Mesenchymal stem cell (in vitro differentiated cells and primary cell): ENCODE data around the gene CFAP73.

Source experiments
- DNase-seq: peaks from one replicate; pipeline ENCODE4 v3.0.0-alpha.2; 2013
- H2AFZ ChIP-seq: one replicate; pipeline ENCODE4 v1.6.1; 2013; ENCODE audit warnings: low read depth, mild to moderate bottlenecking, control low read depth, inconsistent platforms, low read length, moderate library complexity
- H2AK5ac ChIP-seq: 2 replicates; pipeline ENCODE4 v1.6.1; 2013; ENCODE audit warnings: low read length, moderate library complexity, mild to moderate bottlenecking, inconsistent platforms; ENCODE audit not compliant: severe bottlenecking
- H2BK120ac ChIP-seq: one replicate; pipeline ENCODE4 v1.6.1; 2013; ENCODE audit warnings: low read depth, mild to moderate bottlenecking, inconsistent platforms, low read length, moderate library complexity
- H2BK12ac ChIP-seq, 2 experiments: one replicate each; pipeline ENCODE4 v1.6.1; 2013; ENCODE audit warnings: inconsistent platforms in 2 of 2, low read length in 2 of 2, mild to moderate bottlenecking in 2 of 2, moderate library complexity in 2 of 2, control low read depth in 1 of 2
- H2BK15ac ChIP-seq: one replicate; pipeline ENCODE4 v1.6.1; 2013; ENCODE audit warnings: mild to moderate bottlenecking, low read depth, inconsistent platforms; ENCODE audit not compliant: poor library complexity, severe bottlenecking
- H2BK5ac ChIP-seq: 2 replicates; pipeline ENCODE4 v1.6.1; 2013; ENCODE audit warnings: low read depth, mild to moderate bottlenecking, low read length, control low read depth, inconsistent platforms; ENCODE audit not compliant: poor library complexity, severe bottlenecking
- H3K14ac ChIP-seq, 2 experiments: one replicate each; pipeline ENCODE4 v1.6.1; 2013; ENCODE audit warnings: inconsistent platforms in 2 of 2, low read length in 2 of 2, control low read depth in 1 of 2, mild to moderate bottlenecking in 1 of 2, moderate library complexity in 1 of 2
- H3K18ac ChIP-seq, 2 experiments: one replicate each; pipeline ENCODE4 v1.6.1; 2013; ENCODE audit warnings: inconsistent platforms in 2 of 2, low read length in 2 of 2, control low read depth in 1 of 2, low read depth in 1 of 2, mild to moderate bottlenecking in 1 of 2
- H3K23ac ChIP-seq, 2 experiments: one replicate each; pipeline ENCODE4 v1.6.1; 2013; ENCODE audit warnings: inconsistent platforms in 2 of 2, low read length in 2 of 2, mild to moderate bottlenecking in 2 of 2, moderate library complexity in 2 of 2, control low read depth in 1 of 2
- H3K27ac ChIP-seq: 2 replicates; pipeline ENCODE4 v1.5.1; 2013; ENCODE audit warnings: mild to moderate bottlenecking, moderate library complexity, low read length, control low read depth, inconsistent platforms; ENCODE audit not compliant: poor library complexity, severe bottlenecking
- H3K27me3 ChIP-seq, 2 experiments: 2 replicates each; pipeline versions ENCODE4 v1.6.1 to v1.7.0; 2013; ENCODE audit warnings: low read length in 2 of 2, mild to moderate bottlenecking in 2 of 2, moderate library complexity in 2 of 2, control low read depth in 1 of 2, inconsistent platforms in 1 of 2; ENCODE audit not compliant: control insufficient read depth in 1 of 2, insufficient read depth in 1 of 2
- H3K36me3 ChIP-seq, 2 experiments: 2 replicates each; pipeline versions ENCODE4 v1.6.1 to v1.7.0; 2013; ENCODE audit warnings: low read length in 2 of 2, control low read depth in 1 of 2, inconsistent platforms in 1 of 2, low read depth in 1 of 2, mild to moderate bottlenecking in 1 of 2; ENCODE audit not compliant: insufficient read depth in 2 of 2, control insufficient read depth in 1 of 2
- H3K4ac ChIP-seq, 2 experiments: one replicate each; pipeline ENCODE4 v1.6.1; 2013; ENCODE audit warnings: inconsistent platforms in 2 of 2, low read length in 2 of 2, mild to moderate bottlenecking in 2 of 2, moderate library complexity in 2 of 2, control low read depth in 1 of 2, low read depth in 1 of 2
- H3K4me1 ChIP-seq: 2 replicates; pipeline ENCODE4 v1.6.1; 2013; ENCODE audit warnings: low read depth, low read length, control low read depth; ENCODE audit not compliant: control insufficient read depth, insufficient read depth
- H3K4me2 ChIP-seq: 2 replicates; pipeline ENCODE4 v1.6.1; 2013; ENCODE audit warnings: low read length, mild to moderate bottlenecking, inconsistent platforms; ENCODE audit not compliant: poor library complexity, severe bottlenecking
- H3K4me3 ChIP-seq, 2 experiments: 2 replicates each; pipeline versions ENCODE4 v1.5.1 to v1.7.0; 2013; ENCODE audit warnings: low read length in 2 of 2, mild to moderate bottlenecking in 2 of 2, control low read depth in 1 of 2, low read depth in 1 of 2; ENCODE audit not compliant: insufficient read depth in 1 of 2
- H3K79me1 ChIP-seq: replicated peaks from 2 replicates; pipeline ENCODE4 v1.6.1; 2013; ENCODE audit warnings: mild to moderate bottlenecking, control low read depth, low read length, inconsistent platforms; ENCODE audit not compliant: poor library complexity, severe bottlenecking
- H3K9ac ChIP-seq: 2 replicates; pipeline ENCODE4 v1.7.0; 2013; ENCODE audit warnings: mild to moderate bottlenecking, low read length, moderate library complexity
- H3K9me3 ChIP-seq: 2 replicates; pipeline ENCODE4 v1.7.0; 2013; ENCODE audit warnings: mild to moderate bottlenecking, low read length; ENCODE audit not compliant: control insufficient read depth
- H4K8ac ChIP-seq: one replicate; pipeline ENCODE4 v1.6.1; 2013; ENCODE audit warnings: inconsistent platforms, mild to moderate bottlenecking, low read length, moderate library complexity
- H4K91ac ChIP-seq: one replicate; pipeline ENCODE4 v1.6.1; 2013; ENCODE audit warnings: mild to moderate bottlenecking, low read length, inconsistent platforms
- whole genome bisulfite sequencing: methylation state at CpG from one replicate; pipeline ENCODE4 v1.1.7; 2013; ENCODE audit warnings: mixed read lengths; 5-methylcytosine and 5-hydroxymethylcytosine counted together

The CFAP73 gene

DNA sequence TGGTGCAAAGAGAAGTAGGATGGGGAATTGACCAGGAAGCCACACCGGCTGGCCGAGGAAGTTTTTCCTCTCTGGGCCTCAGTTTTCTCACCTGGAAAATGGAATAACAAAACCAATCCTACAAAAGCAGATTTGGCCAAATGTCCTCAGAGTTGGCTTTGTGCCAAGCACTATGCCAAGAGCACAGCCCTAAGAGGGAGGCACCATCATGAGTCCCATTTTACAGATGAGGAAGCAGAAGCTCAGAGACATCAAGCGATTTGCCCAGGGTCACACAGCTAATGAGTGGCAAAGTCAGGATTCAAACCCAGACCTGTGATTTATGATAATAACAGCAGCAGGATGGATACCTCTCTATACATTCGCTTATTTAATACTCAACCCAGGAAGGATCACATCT is 41.2 kb upstream of the CFAP73 start:
- H3K4me3 ChIP-seq: no peak overlapping the region
- H3K14ac ChIP-seq: no peak overlapping the region
- H2BK120ac ChIP-seq: no peak overlapping the region
- H4K91ac ChIP-seq: no peak overlapping the region
- no peak overlapping the region for H3K23ac ChIP-seq
- no peak overlapping the region for H2BK5ac ChIP-seq
- no peak overlapping the region for H3K4ac ChIP-seq
- no peak overlapping the region for H2AK5ac ChIP-seq
- peaks cover 43 to 67% of the 10 kb centered on the region in 2 experiments for H3K27me3 ChIP-seq
- H2AFZ ChIP-seq: no peak overlapping the region
- H3K36me3 ChIP-seq: no peaks in the 10 kb centered on the region
- no peak overlapping the region for H3K18ac ChIP-seq
- H2BK15ac ChIP-seq: no peak overlapping the region
- no peak overlapping the region for H3K27ac ChIP-seq
- no peak for DNase-seq
- H3K9ac ChIP-seq: no peak overlapping the region
- WGBS: 85% methylated on average over 4 of the region's 4 CpGs
- H2BK12ac ChIP-seq: no peak overlapping the region
- H3K4me2 ChIP-seq: no peak overlapping the region
- peaks cover 8% of the 10 kb centered on the region for H3K4me1 ChIP-seq
- no peak overlapping the region for H4K8ac ChIP-seq
- no peaks in the 10 kb centered on the region for H3K79me1 ChIP-seq
- no peaks in the 10 kb centered on the region for H3K9me3 ChIP-seq

GRCh38 chr12:113109360-113109759 is 40.2 kb upstream of the CFAP73 start:
- Histone ChIP-seq H3K4me2 (no peak overlapping the region), H2BK15ac (no peak overlapping the region), H3K4me3 (no peak overlapping the region), H3K9ac (no peak overlapping the region), H2AFZ (no peak overlapping the region), H3K4ac (no peak overlapping the region), H3K4me1 (peaks cover 3% of the 10 kb centered on the region), H2AK5ac (no peak overlapping the region), H3K23ac (no peak overlapping the region), H3K36me3 (no peaks in the 10 kb centered on the region), H3K18ac (no peak overlapping the region), H3K79me1 (no peaks in the 10 kb centered on the region), H2BK5ac (no peak overlapping the region), H3K27ac (no peak overlapping the region), H4K91ac (no peak overlapping the region), H3K14ac (no peak overlapping the region), H2BK120ac (no peak overlapping the region), H3K27me3 (peaks cover 33 to 62% of the 10 kb centered on the region in 2 experiments), H3K9me3 (no peaks in the 10 kb centered on the region), H2BK12ac (no peak overlapping the region), H4K8ac (no peak overlapping the region)
- WGBS: 87% methylated on average over 5 of the region's 5 CpGs
- DNase-seq: no peak

DNA sequence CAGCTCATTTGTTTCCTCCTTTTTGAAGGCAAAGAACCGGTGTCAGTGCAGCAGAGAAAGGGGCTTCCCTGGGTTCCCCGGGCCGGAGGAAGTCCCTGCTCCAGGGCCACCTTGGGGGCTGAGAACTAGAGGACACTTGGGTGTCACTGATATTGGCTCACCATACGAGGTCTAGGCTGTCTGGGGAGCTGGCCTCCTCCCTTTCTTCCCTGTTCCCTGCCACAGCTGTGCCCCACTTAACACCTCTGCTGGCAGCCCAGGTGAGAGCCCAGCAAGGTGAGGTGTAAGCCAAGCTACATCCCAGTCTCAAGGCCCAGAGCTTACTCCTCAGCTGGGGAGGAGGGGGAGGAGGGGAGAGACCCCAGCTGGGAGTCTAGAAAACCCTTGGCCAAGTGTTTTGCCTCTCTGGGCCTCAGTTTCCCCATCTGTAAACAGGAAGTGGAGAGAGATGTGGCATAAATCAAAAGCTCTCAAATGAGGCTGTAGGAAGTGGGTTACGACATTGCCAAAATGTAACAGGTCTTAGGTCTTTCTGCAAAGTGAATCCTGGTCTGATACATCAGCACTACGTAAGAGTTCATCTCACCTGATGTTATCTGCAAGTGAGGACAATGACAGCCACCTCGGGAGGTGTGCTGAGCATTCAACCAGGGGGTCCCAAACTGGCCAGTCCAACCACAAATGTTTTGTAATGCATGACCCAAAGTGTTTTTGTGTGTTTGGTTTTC is 39.5 kb upstream of the CFAP73 start:
- Histone ChIP-seq H3K9ac (no peak overlapping the region), H3K27ac (no peak overlapping the region), H2AK5ac (no peak overlapping the region), H2BK120ac (no peak overlapping the region), H3K14ac (no peak overlapping the region), H3K4ac (no peak overlapping the region), H3K4me2 (no peak overlapping the region), H3K36me3 (no peaks in the 10 kb centered on the region), H4K91ac (no peak overlapping the region), H4K8ac (no peak overlapping the region), H2BK5ac (no peak overlapping the region), H2BK12ac (no peak overlapping the region), H3K4me3 (no peak overlapping the region), H3K79me1 (no peaks in the 10 kb centered on the region), H2BK15ac (no peak overlapping the region), H3K9me3 (no peaks in the 10 kb centered on the region), H2AFZ (no peak overlapping the region), H3K27me3 (peaks cover 28 to 59% of the 10 kb centered on the region in 2 experiments), H3K4me1 (peaks cover 3% of the 10 kb centered on the region), H3K23ac (no peak overlapping the region), H3K18ac (no peak overlapping the region)
- 68% methylated on average over 7 of the region's 7 CpGs for WGBS
- no peak for DNase-seq

DNA sequence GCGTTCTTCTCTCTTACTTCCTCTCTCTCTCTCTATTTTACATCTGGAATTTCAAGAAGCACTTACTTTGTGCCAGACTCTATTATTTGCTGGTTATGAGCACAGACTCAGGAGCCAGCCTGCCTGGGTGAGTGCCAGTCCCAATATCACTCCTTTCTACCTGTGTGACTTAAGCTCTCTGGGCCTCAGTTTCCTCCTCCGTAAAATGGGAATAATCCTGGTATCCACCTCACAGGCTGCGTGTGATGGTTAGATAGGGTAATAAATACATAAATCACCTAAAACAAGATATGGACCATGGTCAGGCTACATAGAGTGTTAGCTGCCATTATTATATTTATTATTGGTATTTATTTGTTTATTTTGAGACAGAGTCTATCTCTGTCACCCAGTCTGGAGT is 38.3 kb upstream of the CFAP73 start:
- 83% methylated on average over 1 of the region's 3 CpGs for WGBS
- Histone ChIP-seq H3K36me3 (no peaks in the 10 kb centered on the region), H3K27me3 (peaks cover 18 to 55% of the 10 kb centered on the region in 2 experiments), H3K4me1 (peaks cover 3% of the 10 kb centered on the region), H2BK15ac (no peak overlapping the region), H3K9ac (no peak overlapping the region), H2BK120ac (no peak overlapping the region), H3K4me3 (no peak overlapping the region), H4K8ac (no peak overlapping the region), H2AK5ac (no peak overlapping the region), H3K9me3 (no peaks in the 10 kb centered on the region), H2AFZ (no peak overlapping the region), H4K91ac (no peak overlapping the region), H3K79me1 (no peaks in the 10 kb centered on the region), H2BK12ac (no peak overlapping the region), H3K18ac (no peak overlapping the region), H3K23ac (no peak overlapping the region), H2BK5ac (no peak overlapping the region), H3K14ac (no peak overlapping the region), H3K4me2 (no peak overlapping the region), H3K27ac (no peak overlapping the region), H3K4ac (no peak overlapping the region)
- no peak for DNase-seq
